Spleen (tissue), 7 donors: ENCODE measurements around the gene NUP210.
"Not testable (repeated sequence)": the region's sequence is repeated elsewhere in the genome, so short reads cannot be mapped to it uniquely, and the experiment has no call there.

Source experiments
- POLR2AphosphoS5 ChIP-seq, 3 donors: sonication (generic); formaldehyde crosslinking; IDR thresholded peaks; one replicate each; pipeline ENCODE4 v1.5.1; 2017; ENCODE audit warnings: antibody characterized with exemption in 3 of 3
- TF ChIP-seq, protein P1 (sequence below), 11 experiments: fragments of 200-600 bp in 7 of 11; fragments of 450-650 bp in 4 of 11; sonication (generic) in 4 of 11; IDR thresholded peaks in 8 of 11; conservative IDR thresholded peaks in 3 of 11; 1 replicate in 7 of 11; 2 replicates in 4 of 11; pipeline versions ENCODE4 v1.4.0 to v1.8.0; 2016 to 2021; ENCODE audit warnings: antibody characterized with exemption in 11 of 11, inconsistent platforms in 4 of 11, mild to moderate bottlenecking in 1 of 11
- donor health status: DM: no; HTN: no; CAD: no; lungs with moderate emphysema.
- donor health status: DM: no; HTN: no; CAD: no.
- donor health status: DM: no; HTN: no; CAD: no.

DNA sequence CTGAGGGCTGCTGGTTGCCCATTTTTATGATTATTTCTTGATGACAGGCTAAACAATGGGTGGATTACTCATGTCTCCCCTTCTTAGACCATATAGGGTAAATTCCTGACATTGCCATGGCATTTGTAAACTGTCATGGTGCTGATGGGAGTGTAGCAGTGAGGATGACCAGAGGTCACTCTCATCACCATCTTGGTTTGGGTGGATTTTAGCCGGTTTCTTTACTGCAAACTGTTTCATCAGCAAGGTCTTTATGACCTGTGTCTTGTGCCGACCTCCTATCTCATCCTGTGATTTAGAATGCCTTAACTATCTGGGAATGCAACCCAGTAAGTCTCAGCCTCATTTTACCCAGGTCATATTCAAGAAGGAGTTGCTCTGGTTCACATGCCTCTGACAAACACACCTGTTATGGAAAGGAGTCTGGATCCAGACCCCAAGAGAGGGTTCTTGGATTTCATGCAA, 10.3 kb upstream of the NUP210 start:
- TF ChIP-seq POLR2AphosphoS5 (IDR thresholded peaks at IDR 0.05), result not testable (repeated sequence)
- TF ChIP-seq, protein P1, sequence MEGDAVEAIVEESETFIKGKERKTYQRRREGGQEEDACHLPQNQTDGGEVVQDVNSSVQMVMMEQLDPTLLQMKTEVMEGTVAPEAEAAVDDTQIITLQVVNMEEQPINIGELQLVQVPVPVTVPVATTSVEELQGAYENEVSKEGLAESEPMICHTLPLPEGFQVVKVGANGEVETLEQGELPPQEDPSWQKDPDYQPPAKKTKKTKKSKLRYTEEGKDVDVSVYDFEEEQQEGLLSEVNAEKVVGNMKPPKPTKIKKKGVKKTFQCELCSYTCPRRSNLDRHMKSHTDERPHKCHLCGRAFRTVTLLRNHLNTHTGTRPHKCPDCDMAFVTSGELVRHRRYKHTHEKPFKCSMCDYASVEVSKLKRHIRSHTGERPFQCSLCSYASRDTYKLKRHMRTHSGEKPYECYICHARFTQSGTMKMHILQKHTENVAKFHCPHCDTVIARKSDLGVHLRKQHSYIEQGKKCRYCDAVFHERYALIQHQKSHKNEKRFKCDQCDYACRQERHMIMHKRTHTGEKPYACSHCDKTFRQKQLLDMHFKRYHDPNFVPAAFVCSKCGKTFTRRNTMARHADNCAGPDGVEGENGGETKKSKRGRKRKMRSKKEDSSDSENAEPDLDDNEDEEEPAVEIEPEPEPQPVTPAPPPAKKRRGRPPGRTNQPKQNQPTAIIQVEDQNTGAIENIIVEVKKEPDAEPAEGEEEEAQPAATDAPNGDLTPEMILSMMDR (IDR thresholded peaks at IDR 0.05 in 8 of 11, conservative IDR thresholded peaks at IDR 0.05 in 3 of 11), result not testable (repeated sequence)
